Activated naive CD4-positive, alpha-beta T cell treated with anti-CD3 and anti-CD28 coated beads, Interleukin-2, amount 10 ng/mL, durations not matched to agents 5 hours and 36 hours (primary cell): Measurements from ENCODE around the gene TP53I3. TPM values are rescaled to one million over a fixed set of nuclear protein-coding genes. Genes with fewer than 3 reads are reported as not detected.

ENCODE experiments used
- total RNA-seq, 2 experiments: library from RNA; stranded (reverse); gene quantifications; one replicate each; pipeline ENCODE4 v1.2.3, GENCODE V29; 2021

TP53I3 gene, protein sequence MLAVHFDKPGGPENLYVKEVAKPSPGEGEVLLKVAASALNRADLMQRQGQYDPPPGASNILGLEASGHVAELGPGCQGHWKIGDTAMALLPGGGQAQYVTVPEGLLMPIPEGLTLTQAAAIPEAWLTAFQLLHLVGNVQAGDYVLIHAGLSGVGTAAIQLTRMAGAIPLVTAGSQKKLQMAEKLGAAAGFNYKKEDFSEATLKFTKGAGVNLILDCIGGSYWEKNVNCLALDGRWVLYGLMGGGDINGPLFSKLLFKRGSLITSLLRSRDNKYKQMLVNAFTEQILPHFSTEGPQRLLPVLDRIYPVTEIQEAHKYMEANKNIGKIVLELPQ
- 1 to 10 TPM; 1.3 to 3.1 TPM for total RNA-seq

DNA sequence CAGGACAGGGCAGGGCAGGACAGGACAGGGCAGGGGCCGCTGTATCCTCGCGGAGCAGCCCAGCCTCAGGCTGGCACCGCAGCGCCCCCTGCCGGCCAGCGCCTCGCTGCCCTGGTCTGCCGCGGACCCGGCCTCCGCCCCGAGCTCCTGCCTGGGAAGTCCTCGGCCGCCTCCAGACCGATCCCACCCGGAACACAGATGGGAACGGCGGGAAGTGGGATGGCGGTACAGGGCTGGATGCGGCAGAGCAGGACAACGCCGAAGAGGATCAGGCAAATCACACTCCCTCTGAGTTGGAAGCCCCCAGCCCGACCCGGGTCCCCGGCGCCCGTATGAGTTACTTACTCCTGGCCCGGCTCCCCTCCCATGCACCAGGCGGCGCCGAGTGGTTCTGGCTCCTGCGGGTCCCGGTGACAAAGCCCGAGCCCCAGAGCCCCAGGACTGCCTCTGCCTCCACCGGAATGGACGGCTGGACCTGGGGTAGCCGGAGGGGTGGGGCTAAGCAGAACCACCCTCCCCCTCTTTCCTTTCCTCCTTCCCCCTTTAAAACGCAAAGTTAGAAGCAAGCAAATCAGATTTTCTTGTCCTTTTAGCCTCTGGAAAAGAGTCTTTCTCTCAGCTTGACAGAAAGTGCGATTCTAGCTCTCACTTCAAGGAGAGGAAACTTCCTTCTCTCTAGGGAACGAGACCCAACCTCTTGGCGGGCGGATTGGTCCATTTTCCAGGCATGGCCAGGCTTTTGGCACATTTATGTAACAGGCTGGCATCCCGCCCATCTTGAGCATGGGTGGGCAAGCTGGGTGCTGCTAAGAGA, at the start of gene TP53I3:
TSS of gene TP53I3 (minus strand) at position 449 of the 814 bp plus-strand sequence. CDS start 508 bp downstream, outside the sequence.

DNA sequence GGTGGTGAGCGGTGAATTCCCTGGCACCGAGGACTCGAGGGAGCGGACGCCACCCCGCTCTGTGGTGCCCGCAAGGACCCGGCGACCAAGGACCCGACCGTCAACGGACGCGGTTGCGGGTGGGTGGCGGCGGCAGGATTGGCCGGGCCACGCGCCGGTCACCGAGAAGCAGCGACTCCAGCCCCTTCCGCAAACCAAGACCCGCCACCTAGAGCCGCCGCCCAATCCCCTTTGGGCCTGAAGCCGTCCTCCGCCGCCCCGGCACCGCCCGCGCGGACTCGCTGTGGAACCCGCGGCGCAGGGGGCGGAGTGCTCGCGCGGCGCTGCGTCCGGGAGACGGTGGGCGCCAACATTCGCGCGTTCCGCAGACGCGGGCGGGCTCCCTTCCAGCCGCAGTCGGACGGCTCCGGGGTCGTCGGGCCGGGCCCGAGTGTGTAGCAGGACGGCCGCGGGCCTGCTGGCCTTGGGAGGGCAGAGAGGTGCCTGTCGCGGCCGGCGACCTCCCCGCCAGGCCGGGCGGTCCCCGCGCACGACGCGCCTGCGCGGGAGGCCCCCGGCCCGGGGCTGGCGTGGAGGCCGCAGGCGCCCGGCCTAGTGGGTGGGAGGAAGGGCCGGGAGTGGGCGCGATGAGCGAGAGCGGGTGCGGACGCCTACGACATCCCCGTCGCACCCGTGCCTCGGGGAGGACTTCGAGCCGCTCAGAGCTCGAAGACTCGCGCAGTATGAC, 38.7 kb upstream of the TP53I3 start, which contains the start of the genes FAM228B and PFN4:
TSS of gene FAM228B (plus strand) at position 275 of the 727 bp plus-strand sequence. CDS start 893 bp downstream, outside the sequence.
TSS of gene PFN4 (minus strand) at position 140 of the 727 bp plus-strand sequence. CDS start 799 bp downstream, outside the sequence.

DNA sequence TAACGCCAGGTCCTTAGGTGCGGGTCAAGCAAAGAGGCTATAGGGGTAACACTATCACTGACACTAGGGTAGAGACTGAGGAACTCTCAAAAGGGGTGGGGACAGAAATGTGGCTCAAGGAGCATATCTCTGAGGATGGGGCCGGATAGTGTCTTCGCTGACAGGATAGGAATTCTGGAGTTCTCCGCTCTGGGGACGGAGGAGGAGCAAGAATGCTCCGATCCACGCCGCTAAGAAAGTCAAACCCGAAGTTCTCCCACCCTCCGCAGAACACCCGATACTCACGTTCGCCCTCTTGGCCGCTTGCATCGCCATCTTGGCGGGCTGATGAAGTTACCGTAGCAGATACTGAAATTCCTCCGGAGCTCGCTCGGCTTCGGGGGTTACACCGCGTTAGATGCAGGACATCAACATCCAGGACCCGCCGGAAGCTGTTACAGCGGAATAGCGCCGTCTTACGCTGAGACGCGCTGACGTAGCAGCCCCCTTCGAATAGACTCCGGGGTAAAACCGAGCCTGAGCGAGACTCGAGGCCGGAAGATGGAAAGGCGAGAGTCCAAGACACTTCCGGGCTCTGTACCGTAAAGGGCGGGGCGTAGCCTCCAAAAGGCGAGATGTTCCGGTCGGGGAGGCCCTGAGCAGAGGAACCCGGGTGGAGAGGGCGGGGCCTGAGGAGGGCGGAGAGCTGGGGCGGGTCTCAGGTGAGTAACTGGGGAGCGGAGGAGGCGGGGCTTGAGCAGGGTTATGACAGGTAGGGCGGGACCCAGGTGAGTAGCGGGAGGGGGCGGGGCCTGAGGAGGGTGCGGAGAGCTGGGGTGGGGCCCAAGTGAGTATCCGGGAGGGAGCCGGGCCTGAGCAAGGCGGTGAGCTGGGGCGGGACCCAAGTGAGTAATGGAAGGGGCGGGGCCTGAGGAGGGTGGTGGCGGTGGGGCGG, 8.5 kb downstream of the TP53I3 start, which contains the start of gene SF3B6:
TSS of gene SF3B6 (minus strand) at position 412 of the 934 bp plus-strand sequence. CDS start at position 315, 97 bp downstream.

DNA sequence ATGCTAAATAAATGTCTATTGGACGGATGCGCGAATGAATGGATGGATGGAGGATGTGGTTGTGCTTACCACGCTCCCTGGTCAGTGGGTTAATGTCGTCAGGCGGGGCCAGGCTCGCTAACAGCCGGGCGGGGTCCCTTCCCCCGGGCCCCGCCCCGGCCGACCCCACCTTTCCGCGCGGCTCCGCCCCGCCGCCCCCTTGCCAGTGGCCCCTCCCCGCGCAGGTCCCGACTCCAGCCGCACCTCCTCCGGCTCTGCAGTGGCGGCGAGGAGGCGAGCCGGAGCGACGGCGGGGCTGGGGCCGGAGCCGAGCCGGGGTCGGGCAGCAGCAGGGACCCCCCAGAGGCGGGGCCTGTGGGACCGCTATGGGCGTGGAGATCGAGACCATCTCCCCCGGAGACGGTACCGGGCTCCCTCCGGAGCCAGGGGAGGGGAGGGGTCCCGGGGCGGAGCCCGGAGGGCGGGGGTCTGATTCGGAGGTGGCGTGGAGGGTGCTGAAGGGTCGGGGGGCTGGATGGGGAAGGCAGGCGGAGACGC, 35.1 kb downstream of the TP53I3 start, which contains the start of gene FKBP1B:
TSS of gene FKBP1B (plus strand) at position 257 of the 537 bp plus-strand sequence. CDS start at position 366, 109 bp downstream.

DNA sequence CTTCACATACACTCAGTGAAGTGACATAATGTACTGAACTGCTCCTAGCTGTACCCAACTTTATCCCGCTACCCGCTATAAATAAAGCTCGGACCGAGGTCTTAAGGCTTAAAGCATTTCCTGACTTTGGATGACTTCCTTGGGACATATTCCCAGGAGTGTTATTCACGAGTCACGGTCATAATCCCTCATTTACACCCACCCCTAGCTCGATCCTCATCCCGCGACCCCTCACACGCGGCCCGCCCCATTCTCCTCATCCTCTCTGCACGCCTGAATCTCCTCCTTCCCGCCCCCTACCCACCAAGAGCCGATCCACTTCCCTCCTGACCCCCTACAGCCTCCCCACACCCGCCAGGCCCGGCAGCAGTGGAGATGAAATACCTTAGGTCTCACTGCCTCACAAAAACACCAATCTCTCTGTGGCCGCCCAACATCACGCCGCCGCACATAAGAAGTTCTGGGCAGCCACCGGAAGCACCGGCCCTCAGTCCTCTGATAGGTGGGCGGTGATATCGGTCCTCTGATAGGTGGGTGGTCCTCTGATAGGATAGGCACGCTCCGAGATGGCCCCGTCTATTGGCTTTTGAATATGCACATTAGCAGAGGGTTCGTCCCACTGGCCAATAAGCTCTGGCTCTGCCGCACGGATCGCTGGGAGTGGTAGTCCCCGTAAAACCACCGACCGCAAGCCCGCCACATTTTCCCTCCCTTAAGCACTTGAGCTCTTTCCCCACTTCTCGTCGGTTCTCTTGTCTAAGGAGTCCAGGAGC, 37.5 kb downstream of the TP53I3 start, which contains the start of gene WDCP:
TSS of gene WDCP (minus strand) at position 462 of the 773 bp plus-strand sequence. CDS start 7,897 bp downstream, outside the sequence.

Other genes with a start within 250 kb of the TP53I3 start
- gene ATAD2B, start 157.7 kb downstream of the TP53I3 start, total RNA-seq = 10 to 100 TPM; 24.4 to 26.0 TPM
- 10 to 100 TPM; 13.8 to 13.9 TPM for gene UBXN2A, start 144.4 kb downstream of the TP53I3 start, total RNA-seq
- gene MFSD2B, start 74.7 kb downstream of the TP53I3 start, total RNA-seq = not detected
- 10 to 100 TPM; 16.3 to 17.6 TPM for gene WDCP, start 37.4 kb downstream of the TP53I3 start, total RNA-seq
- under 1 TPM; 0.43 to 0.58 TPM for gene FKBP1B, start 35.1 kb downstream of the TP53I3 start, total RNA-seq
- 10 to 100 TPM; 73.0 to 76.0 TPM for gene SF3B6, start 8.5 kb downstream of the TP53I3 start, total RNA-seq
- not detected for gene PFN4, start 38.5 kb upstream of the TP53I3 start, total RNA-seq
- 10 to 100 TPM in 1 of 2 experiments, 1 to 10 TPM in 1; 8.8 to 10.1 TPM for gene FAM228B, start 38.6 kb upstream of the TP53I3 start, total RNA-seq
- gene FAM228A, start 90.2 kb upstream of the TP53I3 start, total RNA-seq = under 1 TPM in 1 of 2 experiments, not detected in 1; 0.14 TPM